Measurements from ENCODE around the gene IPO11.
"Not testable (repeated sequence)": the region's sequence is repeated elsewhere in the genome, so short reads cannot be mapped to it uniquely, and the experiment has no call there.

The IPO11 gene

DNA sequence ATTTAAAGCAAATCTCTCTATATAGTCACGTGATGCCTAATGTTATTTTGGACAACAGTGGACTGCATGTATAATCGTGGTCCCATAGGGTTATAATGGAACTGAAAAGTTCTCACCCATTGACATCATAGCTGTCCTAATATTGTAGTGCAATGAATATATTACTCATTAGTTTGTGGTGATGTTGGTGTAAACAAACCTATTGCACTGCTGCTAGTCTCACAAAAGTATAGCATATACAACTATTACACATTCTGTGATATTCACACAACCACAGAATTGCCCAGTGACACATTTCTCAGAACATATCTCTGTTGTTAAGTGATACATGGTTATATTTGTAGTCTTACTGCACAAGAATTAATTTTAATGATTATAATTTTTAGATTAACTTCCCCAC is 37.7 kb downstream of the IPO11 start:
- DNase-seq = no peak

DNA sequence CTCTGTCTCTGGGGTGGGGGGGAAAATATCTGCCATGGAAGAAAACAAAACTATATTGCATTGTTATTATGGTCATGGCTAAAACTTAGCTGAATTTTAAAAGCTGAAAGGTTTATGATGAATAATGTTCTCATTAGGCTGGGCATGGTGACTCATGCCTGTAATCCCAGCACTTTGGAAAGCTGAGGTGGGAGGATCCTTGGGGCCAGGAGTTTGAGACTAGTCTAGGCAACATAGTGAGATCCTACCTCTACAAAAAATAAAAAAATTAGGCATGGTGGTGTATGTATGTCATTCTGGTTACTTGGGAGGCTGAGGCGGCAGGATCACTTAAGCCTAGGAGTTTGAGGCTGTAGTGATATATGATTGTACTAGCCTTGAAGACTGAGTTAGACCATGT is 44.5 kb downstream of the IPO11 start:
- DNase-seq = no peak

DNA sequence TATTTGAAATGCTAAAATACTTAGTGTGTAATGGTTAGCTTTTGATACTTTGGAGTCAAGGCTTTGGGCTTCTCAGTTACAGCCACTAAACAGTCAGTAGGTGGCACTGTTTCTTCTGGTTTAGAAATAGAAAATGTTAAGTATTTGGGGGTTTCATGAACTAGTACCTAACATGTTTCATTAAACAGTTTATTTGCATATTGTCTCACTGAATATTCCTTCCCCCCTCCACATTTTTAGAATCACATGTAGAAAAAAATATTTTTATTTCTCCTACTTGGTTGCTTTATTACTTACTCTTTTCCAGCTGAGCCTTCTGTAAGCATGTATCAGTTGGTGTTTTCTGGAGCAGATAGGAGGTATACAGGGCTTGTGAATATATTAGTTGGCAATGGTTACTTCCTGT is 48.0 kb downstream of the IPO11 start:
- DNase-seq = peak; percentile 12 to 62

DNA sequence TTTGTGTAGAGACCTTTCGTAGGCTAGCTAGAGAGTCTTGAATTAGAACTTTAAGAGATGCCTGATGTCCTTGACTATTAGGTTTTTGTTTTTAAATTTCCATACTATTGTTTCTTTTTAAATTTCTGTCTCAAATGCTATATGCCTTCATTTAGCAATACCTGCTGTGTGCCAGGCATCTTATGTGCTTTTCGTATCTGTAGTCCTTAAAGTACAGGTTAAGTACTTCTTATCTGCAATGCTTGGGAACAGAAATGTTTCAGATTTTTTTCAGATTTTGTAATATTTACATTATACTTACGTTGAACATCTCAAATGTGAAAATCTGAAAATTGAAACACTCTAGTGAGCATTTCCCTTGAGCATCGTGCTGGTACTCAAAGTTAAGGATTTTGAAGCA is 49.0 kb downstream of the IPO11 start:
- no peak for DNase-seq

DNA sequence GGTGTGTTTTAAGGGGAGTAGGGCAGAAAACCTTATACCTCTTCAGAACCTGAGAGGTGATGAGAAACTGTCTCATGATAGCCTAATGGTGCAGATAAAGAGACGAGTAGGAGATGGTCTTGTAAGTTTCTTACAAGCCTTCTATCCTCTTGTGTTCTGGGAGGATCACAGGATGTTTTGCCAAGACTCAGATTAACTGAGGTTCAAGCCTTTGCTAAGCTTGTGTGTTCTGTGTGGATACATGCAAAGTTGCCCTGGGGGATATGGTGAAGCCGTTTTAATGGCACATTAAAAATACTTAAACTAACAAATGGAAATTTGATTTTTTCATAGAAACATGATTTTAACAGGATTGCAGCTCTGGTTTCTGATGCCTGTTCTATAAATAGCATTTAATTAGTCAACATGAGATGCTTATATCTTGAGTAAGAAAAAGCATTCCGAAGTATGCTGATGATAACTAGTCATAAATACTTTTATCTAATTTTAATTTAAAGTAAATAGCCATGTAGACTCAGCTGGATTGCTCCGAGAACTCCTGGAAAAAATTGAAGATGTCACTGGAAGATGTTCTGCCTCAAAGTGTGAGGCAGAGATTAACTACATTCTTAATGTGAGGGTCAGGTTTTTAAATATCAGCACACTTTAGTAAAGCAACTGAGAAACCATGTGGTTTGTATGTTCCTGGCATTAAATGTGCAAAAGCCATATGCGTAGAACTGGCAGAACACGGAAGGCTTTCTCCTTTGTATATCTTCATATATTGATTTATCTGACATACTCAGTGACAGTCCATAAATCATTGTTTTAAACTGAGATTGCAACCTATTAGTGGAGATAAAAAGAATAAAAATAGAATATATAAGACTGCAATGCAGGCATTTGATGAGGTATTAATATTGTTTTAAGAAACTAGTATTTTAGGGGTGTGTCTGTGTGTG is 53.7 kb downstream of the IPO11 start:
- DNase-seq = no peak

DNA sequence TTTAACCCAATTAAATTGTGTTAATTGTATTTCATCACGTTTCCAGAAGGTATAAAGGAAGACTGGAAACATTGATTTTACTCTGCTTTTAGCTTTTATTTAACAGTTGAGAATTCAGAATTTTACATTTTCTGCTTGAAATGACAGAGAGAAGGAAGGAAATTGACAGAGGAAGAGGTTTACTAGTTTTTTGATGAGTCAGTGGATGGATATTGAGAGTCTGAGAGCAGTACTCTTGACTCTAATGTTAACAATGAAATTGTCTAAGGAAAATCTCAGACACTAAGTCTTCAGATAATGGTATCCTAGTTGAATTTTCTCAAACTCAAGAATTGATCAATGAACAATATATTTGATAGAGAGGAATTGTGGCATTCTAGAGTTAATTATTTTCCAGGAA is 60.6 kb downstream of the IPO11 start:
- DNase-seq = no peak

DNA sequence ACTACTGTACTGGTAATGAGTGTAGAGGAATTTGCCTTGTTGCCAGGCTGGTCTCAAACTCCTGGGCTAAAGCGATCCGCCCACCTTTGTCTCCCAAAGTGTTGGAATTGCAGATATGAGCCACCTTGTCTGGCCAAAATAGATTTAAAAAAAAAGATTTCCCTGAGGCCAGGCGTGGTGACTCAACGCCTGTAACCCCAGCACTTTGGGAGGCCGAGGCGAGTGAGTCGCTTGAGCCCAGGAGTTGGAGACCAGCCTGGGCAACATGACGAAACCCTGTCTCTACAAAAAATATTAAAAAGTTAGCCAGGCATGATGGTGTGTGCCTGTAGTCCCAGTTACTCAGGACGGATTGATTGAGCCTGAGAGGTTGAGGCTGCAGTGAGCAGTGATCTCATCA is 62.5 kb downstream of the IPO11 start:
- no peak for DNase-seq

DNA sequence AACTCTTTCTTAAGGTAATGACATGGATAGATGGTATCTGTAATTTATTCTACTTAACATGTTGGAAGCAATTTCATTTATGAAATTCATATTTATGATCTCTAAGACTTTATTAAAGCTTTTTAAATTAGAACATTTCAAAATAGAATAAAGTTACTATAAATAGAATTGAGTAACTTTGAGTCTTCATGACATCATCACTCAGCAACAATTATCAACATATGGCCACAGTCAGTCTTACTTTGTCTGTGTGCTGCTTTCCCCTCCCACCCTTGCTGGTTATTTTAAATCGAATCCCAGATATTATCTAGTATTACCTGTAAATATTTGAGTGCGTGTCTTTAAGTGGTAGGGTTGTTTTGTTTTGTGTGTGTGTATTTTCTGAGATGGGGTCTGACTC is 65.2 kb downstream of the IPO11 start:
- no peak for DNase-seq

DNA sequence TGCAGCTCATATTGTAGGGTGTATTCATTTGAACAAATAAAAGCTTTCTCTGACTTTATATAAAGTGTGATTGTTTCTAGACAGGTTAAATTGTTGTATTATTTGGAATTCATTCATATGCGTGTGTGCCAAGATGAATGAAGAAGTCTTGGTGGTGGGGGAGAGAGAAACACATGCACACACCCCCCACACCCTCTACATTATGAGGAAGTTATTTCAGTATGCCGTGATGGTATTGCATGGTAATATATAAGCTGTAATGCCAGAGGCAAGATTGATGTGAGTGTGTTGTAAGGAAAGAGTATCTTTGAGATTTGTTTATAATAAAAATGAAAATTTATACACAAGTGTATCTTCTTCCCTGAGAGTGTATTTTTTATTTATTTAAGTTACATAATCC is 71.0 kb downstream of the IPO11 start:
- no peak for DNase-seq

DNA sequence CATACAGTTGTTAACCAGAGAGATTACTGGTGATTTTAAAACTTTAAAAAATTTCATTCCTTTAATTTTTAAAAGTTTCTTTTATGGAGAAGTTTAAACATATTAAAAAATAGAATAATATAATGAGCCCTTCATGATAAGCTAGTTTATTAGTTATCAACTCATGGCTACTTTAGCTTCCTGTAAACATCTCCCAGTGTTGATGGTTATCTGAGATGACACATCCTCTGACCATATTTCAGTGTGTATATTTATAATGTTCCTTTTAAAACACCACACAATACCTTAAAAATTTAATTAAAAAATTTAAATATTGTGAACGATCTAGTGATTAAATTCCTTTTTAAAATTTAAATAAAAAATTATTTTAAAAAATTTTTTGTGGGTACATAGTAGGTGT is 74.1 kb downstream of the IPO11 start:
- no peak for DNase-seq

DNA sequence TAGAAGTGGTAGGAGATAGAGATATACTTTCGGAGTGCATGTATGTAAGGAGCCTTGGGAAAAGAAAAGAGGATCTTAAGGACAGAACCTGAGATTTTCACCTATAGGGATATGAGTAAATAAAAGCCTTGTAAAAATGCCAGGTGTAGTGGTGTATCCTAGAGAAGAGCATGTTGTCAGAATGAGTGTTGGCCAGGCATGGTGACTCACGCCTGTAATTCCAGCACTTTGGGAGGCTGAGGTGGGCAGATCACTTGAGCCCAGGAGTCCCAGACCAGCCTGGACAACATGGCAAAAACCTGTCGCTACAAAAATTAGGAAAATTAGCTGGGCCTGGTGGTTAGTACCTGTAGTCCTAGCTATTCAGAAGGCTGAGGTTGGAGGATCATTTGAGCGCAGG is 76.0 kb downstream of the IPO11 start:
- no peak for DNase-seq

DNA sequence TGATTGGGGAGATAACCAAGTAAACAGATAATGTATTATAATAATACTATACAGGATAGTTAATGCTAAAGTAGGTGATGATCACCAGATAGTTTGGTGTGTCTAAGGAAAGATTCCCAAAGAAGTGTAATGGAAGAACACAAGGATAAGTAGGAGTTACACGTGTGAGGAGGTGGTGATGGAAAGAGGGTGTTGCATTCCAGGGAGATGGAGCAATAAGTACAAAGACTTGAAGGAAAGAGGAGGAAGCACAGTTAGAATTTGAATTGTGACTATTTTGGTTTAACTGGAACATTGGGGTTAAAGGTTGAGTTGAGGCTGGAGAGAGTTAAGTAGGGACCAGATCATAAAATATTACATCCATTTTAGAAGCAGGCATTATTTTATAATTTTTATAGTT is 76.9 kb downstream of the IPO11 start:
- DNase-seq = no peak

DNA sequence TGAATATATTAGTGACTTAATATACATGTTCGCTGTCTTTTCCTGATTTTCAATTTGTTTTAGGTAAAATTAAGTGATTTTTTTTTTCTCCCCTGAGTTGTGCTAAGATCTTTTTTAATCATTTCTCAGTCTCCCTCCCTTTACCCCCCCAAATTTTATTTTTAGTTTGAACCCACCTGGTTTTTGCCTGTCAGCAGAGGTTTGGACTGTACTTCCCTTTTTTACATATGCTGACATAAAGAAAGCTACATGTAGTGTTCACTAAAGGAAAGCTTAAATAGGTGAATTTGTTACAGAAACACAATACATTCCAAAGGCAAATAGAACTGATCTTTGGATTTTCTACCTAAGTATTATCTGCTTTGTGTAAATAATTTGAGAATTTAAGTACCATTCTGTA is 82.2 kb downstream of the IPO11 start:
- no peak for DNase-seq

DNA sequence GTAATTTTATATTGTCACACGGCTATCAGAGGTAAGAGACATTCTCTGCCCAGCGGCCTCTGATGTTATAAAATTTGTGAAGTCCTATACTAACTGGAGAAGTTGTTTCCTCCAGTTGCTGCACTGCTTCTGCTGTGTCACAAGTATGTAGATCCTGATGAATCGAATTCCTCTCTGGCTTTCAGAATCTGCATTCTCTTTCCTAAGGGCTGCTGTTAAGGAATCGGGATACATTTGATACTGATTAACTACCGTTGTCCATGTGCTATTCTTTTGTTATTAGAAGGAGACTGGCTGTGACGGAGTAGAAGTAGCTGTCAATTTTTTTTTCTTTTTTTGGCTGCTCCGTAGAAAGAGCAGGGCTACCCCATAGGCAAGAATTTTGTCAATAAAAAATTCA is 84.3 kb downstream of the IPO11 start:
- no peak for DNase-seq

DNA sequence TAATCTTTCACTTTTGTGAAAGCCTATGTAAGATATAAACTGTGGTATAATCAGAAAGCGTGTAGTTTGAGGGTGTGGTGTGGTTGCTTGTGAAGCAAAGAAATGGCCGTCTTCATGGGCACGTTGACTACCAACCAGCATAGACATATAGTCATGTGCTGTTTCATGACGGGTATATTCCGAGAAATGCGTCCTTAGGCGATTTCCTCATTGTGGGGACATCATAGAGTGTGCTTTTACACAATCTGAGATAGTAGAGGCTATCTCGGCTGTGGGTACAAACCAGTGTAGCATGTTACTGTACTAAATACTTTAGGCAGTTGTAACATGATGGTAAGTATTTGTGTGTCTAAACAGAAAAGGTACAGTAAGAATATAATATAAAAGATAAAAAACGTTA is 86.4 kb downstream of the IPO11 start:
- no peak for DNase-seq

DNA sequence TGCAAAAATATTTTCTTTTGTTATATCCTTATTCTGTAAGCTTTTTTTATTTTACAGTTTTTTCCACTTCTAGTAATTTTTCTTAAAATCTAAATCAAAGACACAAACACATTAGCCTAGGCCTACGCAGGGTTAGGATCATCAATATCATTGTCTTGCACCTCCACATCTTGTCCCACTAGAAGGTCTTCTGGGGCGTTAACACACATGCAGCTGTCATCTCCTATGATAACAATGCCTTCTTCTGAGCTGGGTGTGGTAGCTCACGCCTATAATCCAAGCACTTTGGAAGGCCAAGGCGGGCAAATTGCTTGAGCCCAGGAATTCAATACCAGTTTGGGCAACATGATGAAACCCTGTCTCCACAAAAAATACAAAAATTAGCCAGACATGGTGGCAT is 87.2 kb downstream of the IPO11 start:
- no peak for DNase-seq

DNA sequence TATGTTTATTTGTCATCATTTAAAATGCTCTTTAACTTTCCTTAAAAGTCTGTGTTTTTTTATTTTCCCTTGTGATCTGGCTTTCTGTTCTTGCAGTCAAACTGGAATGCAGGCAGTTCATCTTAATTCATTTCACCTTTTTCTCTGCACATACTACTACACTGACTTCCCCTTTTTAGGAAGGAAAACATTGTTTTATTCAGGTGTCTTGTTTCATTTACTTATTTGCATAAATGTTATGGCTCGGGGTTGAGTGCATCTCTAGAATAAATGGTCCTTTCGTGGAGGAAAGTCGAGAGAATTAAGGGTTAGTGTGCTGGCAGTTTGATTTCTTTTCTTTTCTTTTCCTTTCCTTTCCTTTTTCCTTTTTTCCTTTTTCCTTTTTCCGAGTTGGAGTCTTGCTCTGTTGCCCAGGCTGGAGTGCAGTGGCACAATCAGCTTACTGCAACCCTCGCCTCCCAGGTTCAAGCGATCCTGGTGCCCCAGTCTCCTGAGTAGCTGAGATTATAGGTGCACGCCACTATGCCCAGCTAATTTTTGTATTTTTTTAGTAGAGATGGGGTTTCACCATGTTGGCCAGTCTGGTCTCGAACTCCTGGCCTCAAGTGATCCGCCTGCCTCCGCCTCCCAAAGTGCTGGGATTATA is 90.0 kb downstream of the IPO11 start:
- DNase-seq = no peak

DNA sequence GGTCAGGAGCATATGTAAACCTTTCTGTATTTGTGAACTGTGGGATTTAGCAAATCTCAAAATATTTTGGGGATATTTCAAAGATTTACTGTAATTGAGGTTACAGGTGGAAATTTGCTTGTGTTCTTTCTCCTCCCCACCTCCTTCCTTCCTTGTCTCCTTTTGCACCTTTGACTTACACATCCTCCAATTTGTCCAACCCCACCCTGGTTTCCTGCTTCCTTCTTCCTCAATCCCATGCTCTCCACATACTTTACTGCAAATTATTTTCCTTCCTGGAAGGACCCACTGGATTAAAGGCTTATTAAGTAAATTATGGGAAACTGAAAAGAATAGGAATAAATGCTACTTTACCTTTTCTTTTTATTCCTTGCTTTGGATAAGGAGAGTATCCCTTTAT is 91.6 kb downstream of the IPO11 start:
- DNase-seq = no peak

DNA sequence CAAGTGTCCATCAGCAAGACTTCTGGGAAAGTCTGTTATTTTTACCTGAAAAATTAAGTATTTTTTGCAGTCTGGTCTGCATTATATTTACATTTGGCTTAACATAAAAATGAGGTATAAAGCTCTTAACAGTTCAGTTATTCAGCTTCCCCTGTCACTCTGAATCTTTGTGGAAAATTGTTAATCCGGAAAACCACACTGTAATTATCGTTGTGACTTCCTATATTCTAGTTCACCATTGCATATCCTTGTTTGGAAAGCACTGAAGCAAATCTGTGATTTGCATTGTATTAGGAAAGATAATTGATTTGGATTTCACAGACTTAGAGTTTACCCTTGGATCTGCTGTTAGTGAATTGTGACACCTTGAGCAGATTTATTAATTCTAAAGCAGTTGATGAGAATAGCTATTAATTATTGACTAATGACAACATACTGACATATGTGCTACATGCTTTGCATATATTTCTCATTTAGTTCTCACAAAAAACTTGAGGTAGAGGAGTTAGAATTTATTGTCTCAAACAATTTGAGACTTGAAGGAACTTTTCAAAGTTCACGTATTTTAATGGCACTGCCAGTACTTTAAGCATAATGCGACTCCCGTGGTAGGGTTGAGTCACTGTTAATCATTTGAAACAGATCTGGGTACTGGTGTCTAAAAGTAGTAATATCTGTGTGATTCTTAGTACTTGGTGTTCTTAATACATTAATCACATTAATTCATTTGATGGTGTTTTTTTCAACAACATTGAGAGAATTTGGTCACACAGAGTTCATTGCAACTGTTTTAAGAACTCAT is 94.3 kb downstream of the IPO11 start:
- DNase-seq = no peak

DNA sequence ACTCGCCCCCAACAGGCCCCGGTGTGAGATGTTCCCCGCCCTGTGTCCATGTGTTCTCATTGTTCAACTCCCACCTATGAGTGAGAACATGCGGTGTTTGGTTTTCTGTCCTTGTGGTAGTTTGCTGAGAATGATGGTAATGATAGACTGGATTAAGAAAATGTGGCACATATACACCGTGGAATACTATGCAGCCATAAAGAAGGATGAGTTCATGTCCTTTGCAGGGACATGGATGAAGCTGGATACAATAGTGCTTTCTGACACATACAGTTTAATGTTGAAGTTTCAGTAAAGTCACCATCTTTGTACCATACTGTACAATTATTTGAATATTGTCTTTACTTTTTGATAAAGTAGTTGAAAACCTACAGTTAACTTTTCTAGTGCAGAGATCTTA is 96.2 kb downstream of the IPO11 start:
- not testable (repeated sequence) for DNase-seq

DNA sequence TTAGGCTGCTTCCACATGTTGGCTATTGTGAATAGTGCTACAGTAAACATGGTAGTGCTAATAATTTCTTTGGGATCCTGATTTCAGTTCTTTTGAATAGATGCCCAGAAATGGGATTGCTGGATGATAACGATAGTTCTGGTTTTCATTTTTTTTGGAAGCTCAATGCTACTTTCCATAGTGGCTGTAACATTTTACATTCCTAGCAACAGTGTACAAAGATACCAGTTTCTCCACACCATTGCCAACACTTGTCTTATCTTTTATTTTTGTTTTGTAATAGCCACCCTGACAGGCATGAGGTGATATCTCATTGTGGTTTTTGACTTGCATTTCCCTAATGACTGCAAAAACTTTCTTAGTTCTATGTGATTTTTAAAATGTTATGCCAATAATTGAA is 97.2 kb downstream of the IPO11 start:
- DNase-seq = no peak

DNA sequence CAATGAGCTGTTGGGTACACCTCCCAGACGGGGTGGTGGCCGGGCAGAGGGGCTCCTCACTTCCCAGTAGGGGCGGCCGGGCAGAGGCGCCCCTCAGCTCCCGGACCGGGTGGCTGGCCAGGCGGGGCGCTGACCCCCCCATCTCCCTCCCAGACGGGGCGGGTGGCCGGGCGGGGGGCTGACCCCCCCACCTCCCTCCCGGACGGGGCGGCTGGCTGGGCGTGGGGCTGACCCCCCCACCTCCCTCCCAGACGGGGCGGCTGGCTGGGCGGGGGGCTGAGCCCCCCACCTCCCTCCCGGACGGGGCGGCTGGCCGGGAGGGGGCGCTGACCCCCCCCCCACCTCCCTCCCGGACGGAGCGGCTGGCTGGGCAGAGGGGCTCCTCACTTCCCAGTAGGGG is 100.5 kb downstream of the IPO11 start:
- DNase-seq = not testable (repeated sequence)

DNA sequence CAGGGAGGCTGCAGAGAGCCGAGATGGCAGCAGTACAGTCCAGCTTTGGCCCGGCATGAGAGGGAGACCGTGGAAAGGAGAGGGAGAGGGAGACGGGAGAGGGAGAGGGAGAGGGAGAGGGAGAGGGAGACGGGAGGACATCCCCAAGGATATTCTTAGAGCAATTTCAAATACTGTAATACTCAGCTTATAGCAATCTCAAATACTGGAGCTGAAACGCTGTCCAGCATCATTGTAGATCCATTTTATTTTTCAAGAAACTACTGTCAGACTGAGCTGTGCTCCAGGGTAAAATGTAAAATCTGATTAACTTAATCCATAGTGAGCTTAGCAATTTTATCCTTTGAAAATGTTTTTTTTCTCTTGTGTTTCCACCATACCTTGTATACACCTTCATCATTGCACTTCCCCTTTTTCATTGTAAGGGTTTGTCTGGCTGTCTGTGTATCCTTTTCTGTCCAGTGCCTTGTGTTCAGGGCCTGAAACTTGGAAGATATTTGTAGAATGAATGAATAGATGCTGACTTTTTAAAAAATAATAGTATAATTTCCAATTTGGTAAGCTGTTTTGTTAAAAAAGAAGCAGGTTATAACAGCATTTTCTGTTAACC is 102.1 kb downstream of the IPO11 start:
- no peak for DNase-seq
